ENCODE measurements around the gene RFWD3. TPM values are rescaled to one million over a fixed set of nuclear protein-coding genes. Genes with fewer than 3 reads are reported as not detected.
A peak's percentile ranks its signal among the peaks of the same experiment; 100 is the strongest.

The RFWD3 gene
- total and polyA plus RNA-seq, 2 donors: 11.6 to 29.7 TPM

DNA sequence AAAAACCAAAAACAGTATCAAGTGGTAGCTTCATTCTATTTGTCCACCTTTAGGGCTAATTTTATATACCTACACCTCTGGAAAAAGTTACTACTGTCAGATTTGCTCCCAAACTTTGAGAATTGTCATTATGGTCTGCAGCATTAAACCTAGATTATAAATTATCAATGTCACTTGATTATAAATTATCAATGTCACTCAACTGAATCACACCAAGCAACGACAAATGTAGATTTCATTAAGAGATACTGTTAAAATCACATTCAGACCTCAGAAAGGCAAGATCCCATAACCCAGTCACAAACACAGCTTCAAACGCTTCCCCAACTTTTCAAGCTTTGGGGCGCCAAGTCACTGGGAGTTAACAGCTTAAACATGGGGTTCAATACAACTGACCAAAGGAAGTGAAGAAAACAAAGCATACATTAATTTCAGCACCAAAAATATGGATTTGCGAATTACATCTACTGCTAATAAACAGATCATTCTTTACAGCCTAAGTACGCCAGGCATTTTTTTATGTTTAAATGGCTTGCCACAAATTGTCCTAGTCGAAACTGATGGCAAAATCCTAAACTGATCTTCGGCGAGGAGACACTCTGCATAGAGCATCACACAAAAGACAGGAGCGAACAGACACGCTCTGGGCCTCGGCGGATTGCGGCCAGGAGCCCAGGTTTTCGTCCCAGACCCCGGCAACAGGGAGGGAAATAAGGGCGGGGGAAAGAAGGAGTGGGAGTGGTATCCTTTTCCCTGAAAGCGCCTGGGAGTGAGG lies 60.7 kb downstream of the RFWD3 start:
- Histone ChIP-seq H3K4me3 (ENCODE audit: low read length in 2 of 2) (peak overlapping the region; percentile 83 to 85), H3K27me3 (ENCODE audit: control insufficient read depth in 2 of 2, insufficient read depth in 1 of 2, low read length in 1 of 2) (no peaks in the 10 kb centered on the region), H3K4me1 (ENCODE audit: control insufficient read depth in 2 of 2, insufficient read depth in 2 of 2, low read length in 2 of 2) (peaks cover 12 to 24% of the 10 kb centered on the region in 2 donors), H3K36me3 (ENCODE audit: control insufficient read depth in 2 of 2, insufficient read depth in 2 of 2, low read length in 1 of 2) (no peaks in the 10 kb centered on the region), H3K27ac (ENCODE audit: low read depth in 1 of 2, low read length in 1 of 2) (peak overlapping the region; percentile 97), H3K9me3 (ENCODE audit: control insufficient read depth in 2 of 2, insufficient read depth in 1 of 2, low read length in 1 of 2) (no peaks in the 10 kb centered on the region)
- peak in 1 of 9 donors; percentile 19 for DNase-seq (ENCODE audit: low read depth in 6 of 9, low spot score in 9 of 9)
- WGBS: 13% methylated on average over 17 of the region's 17 CpGs

DNA sequence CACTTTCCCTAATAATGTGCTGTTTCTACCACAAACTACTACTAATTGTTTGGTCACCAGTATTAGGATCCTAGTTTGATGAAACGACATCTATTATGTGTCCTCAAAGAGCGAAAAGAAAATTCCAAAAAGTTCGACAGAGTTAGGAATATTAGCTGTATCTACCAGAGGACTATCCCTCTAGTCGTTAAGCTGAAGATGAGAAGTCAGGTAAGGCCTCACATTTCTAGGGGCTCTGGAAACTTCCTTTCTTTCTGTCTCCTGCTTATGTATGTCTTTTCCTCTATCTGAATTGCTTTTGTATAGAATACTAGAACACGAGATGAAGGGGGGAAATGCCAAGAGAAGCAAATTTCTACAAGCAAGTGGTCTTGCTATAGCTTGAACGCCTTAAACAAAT lies 61.3 kb downstream of the RFWD3 start:
- 90% methylated on average over 6 of the region's 6 CpGs for WGBS
- Histone ChIP-seq H3K4me3 (ENCODE audit: low read length in 2 of 2) (peak overlapping the region; percentile 83 to 85), H3K27me3 (ENCODE audit: control insufficient read depth in 2 of 2, insufficient read depth in 1 of 2, low read length in 1 of 2) (no peaks in the 10 kb centered on the region), H3K4me1 (ENCODE audit: control insufficient read depth in 2 of 2, insufficient read depth in 2 of 2, low read length in 2 of 2) (peaks cover 13 to 27% of the 10 kb centered on the region in 2 donors), H3K27ac (ENCODE audit: low read depth in 1 of 2, low read length in 1 of 2) (no peak overlapping the region), H3K36me3 (ENCODE audit: control insufficient read depth in 2 of 2, insufficient read depth in 2 of 2, low read length in 1 of 2) (no peaks in the 10 kb centered on the region), H3K9me3 (ENCODE audit: control insufficient read depth in 2 of 2, insufficient read depth in 1 of 2, low read length in 1 of 2) (no peaks in the 10 kb centered on the region)
- no peak for DNase-seq (ENCODE audit: low read depth in 6 of 9, low spot score in 9 of 9)

DNA sequence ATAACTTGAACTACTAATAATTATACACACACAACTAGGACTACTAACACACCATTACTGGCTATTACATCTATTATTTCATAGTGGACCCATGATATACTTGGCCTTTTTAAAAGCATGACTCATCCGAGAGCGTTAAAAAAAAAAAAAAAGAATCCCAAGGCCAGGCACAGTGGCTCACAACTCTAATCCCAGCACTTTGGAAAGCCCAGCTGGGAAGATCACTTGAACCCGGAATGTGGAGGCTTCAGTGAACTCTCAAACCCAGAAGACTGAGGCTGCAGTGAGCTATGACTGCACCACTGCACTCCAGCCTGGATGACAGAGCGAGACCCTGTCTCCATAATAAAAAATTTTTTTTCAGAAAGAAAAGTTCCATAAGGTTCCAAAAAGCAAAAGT lies 62.8 kb downstream of the RFWD3 start:
- no peaks in the 10 kb centered on the region for H3K27me3 ChIP-seq (ENCODE audit: control insufficient read depth in 2 of 2, insufficient read depth in 1 of 2, low read length in 1 of 2)
- H3K27ac ChIP-seq (ENCODE audit: low read depth in 1 of 2, low read length in 1 of 2): no peak overlapping the region
- H3K4me3 ChIP-seq (ENCODE audit: low read length in 2 of 2): no peak overlapping the region
- peaks cover 16 to 31% of the 10 kb centered on the region in 2 donors for H3K4me1 ChIP-seq (ENCODE audit: control insufficient read depth in 2 of 2, insufficient read depth in 2 of 2, low read length in 2 of 2)
- H3K9me3 ChIP-seq (ENCODE audit: control insufficient read depth in 2 of 2, insufficient read depth in 1 of 2, low read length in 1 of 2): no peaks in the 10 kb centered on the region
- 96% methylated on average over 4 of the region's 4 CpGs for WGBS
- H3K36me3 ChIP-seq (ENCODE audit: control insufficient read depth in 2 of 2, insufficient read depth in 2 of 2, low read length in 1 of 2): peaks cover 0 to 3% of the 10 kb centered on the region in 2 donors
- DNase-seq (ENCODE audit: low read depth in 6 of 9, low spot score in 9 of 9): no peak

DNA sequence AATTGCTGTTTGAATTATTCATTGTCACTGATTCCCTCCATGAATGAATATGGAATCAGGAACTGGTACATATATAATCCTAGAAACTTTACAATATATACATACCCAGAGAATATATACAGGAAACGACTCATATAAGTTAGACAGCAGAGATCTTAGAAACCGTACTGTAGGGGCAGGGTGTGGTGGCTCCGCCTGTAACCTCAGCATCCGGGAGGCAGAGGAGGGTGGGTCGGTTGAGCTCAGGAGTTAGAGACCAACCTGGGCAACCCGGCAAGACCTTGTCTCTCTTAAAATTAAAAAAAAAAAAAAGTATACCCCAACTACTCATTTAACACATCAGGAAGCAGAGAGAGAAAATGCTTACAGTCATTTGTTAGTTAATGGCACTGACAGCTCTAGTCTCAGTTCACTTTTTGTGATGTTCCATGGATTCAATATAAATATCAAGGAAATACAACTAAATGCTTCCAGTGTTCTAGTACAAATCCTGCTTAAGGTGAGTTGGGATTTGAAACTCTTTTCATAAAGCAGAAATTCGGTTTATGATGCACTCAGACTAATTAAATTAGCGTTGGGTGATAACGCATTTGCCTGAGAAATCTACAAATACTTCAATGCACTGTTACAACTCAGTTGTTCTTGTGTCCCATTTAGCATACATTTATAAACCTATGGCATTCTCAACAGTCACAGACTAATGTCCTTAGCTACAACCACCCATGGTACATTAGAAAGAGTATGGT lies 65.4 kb downstream of the RFWD3 start:
- peaks cover 16 to 18% of the 10 kb centered on the region in 2 donors for H3K4me1 ChIP-seq (ENCODE audit: control insufficient read depth in 2 of 2, insufficient read depth in 2 of 2, low read length in 2 of 2)
- DNase-seq (ENCODE audit: low read depth in 6 of 9, low spot score in 9 of 9): peak in 7 of 9 donors; percentile 39 to 87 (median 61)

DNA sequence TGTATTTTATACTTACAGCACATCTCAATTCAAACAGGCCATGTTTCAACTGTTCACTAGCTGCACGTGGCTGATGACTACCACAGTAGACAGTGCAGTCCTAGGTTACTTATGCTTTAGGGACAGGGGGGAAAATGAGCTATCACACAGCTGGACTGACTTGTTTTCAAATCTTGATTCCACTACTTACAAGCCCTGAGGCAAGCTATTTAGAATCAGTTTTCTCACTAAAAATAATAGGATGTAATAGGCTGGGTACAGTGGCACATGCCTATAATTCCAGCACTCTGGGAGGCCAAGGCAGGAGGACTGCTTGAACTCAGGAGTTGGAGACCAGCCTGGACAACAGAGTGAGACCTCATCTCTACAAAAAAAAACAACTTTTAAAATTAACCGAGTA lies 70.1 kb downstream of the RFWD3 start:
- DNase-seq (ENCODE audit: low read depth in 6 of 9, low spot score in 9 of 9): no peak
- H3K36me3 ChIP-seq (ENCODE audit: control insufficient read depth in 2 of 2, insufficient read depth in 2 of 2, low read length in 1 of 2): peaks cover 8 to 11% of the 10 kb centered on the region in 2 donors
- peaks cover 9 to 11% of the 10 kb centered on the region in 2 donors for H3K4me1 ChIP-seq (ENCODE audit: control insufficient read depth in 2 of 2, insufficient read depth in 2 of 2, low read length in 2 of 2)
- 96% methylated on average over 2 of the region's 2 CpGs for WGBS
- no peak overlapping the region for H3K27ac ChIP-seq (ENCODE audit: low read depth in 1 of 2, low read length in 1 of 2)
- no peaks in the 10 kb centered on the region for H3K9me3 ChIP-seq (ENCODE audit: control insufficient read depth in 2 of 2, insufficient read depth in 1 of 2, low read length in 1 of 2)
- no peak overlapping the region for H3K4me3 ChIP-seq (ENCODE audit: low read length in 2 of 2)
- H3K27me3 ChIP-seq (ENCODE audit: control insufficient read depth in 2 of 2, insufficient read depth in 1 of 2, low read length in 1 of 2): no peaks in the 10 kb centered on the region

More for the DNA sequence above, 65.4 kb downstream of the RFWD3 start:
- Histone ChIP-seq H3K4me3 (ENCODE audit: low read length in 2 of 2) (no peak overlapping the region), H3K27me3 (ENCODE audit: control insufficient read depth in 2 of 2, insufficient read depth in 1 of 2, low read length in 1 of 2) (no peaks in the 10 kb centered on the region), H3K9me3 (ENCODE audit: control insufficient read depth in 2 of 2, insufficient read depth in 1 of 2, low read length in 1 of 2) (no peaks in the 10 kb centered on the region), H3K36me3 (ENCODE audit: control insufficient read depth in 2 of 2, insufficient read depth in 2 of 2, low read length in 1 of 2) (peaks cover 7 to 8% of the 10 kb centered on the region in 2 donors), H3K27ac (ENCODE audit: low read depth in 1 of 2, low read length in 1 of 2) (peak overlapping the region; percentile 20 to 54)
- 34% methylated on average over 9 of the region's 9 CpGs for WGBS

DNA sequence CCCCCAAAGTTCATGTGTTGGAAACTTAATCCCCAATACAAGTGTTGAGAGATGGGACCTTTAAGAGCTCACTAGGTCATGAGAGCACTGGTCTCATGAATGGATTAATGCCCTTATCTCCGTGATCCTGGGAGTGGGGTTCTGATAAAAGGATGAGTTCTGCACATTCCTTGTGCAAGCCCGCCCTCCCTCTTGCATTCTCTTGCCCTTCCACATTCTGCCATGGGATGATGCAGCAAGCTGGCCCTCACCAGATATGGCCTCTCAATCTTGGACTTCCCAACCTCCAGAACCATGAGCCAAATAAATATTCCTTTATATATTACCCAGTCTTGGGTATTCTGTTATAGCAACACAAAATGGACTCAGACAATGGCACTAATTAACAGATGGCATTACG lies 73.8 kb downstream of the RFWD3 start:
- no peak for DNase-seq (ENCODE audit: low read depth in 6 of 9, low spot score in 9 of 9)
- peaks cover 8 to 9% of the 10 kb centered on the region in 2 donors for H3K36me3 ChIP-seq (ENCODE audit: control insufficient read depth in 2 of 2, insufficient read depth in 2 of 2, low read length in 1 of 2)
- no peaks in the 10 kb centered on the region for H3K27me3 ChIP-seq (ENCODE audit: control insufficient read depth in 2 of 2, insufficient read depth in 1 of 2, low read length in 1 of 2)
- WGBS: 97% methylated on average over 3 of the region's 3 CpGs
- no peak overlapping the region for H3K27ac ChIP-seq (ENCODE audit: low read depth in 1 of 2, low read length in 1 of 2)
- no peaks in the 10 kb centered on the region for H3K4me1 ChIP-seq (ENCODE audit: control insufficient read depth in 2 of 2, insufficient read depth in 2 of 2, low read length in 2 of 2)
- no peaks in the 10 kb centered on the region for H3K9me3 ChIP-seq (ENCODE audit: control insufficient read depth in 2 of 2, insufficient read depth in 1 of 2, low read length in 1 of 2)
- H3K4me3 ChIP-seq (ENCODE audit: low read length in 2 of 2): no peak overlapping the region

DNA sequence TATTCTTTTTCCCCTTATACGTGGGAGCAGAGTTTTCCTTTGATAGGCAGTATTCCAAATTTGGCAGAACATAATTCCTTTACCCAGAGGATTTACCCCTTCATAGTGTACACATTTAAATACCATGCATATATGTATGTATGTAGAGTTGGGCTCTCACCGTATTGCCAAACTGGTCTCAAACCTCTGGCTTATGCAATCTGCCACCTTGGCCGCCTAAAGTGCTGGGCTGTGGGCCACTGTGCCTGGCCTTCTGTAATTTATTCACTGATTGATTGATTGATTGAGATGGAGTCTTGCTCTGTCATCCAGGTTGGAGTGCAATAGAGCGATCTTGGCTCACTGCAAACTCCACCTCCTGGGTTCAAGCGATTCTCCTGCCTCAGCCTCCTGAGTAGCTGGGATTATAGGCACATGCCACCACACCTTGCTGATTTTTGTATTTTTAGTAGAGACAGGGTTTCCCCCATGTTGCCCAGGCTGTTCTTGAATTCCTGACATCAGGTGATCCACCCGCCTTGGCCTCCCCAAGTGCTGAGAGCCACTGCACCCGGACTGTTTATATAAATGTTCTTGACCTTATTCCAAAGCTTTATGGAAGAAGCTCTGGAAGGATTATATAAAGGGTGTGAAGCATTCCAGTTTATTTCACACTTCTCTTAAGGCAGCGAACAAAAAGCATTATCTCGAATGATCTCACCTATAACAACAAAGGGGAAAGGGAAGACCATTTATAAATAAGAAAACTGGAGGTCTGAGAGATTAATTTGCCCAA lies 74.6 kb downstream of the RFWD3 start:
- Histone ChIP-seq H3K4me1 (ENCODE audit: control insufficient read depth in 2 of 2, insufficient read depth in 2 of 2, low read length in 2 of 2) (no peaks in the 10 kb centered on the region), H3K27me3 (ENCODE audit: control insufficient read depth in 2 of 2, insufficient read depth in 1 of 2, low read length in 1 of 2) (no peaks in the 10 kb centered on the region), H3K4me3 (ENCODE audit: low read length in 2 of 2) (no peak overlapping the region), H3K36me3 (ENCODE audit: control insufficient read depth in 2 of 2, insufficient read depth in 2 of 2, low read length in 1 of 2) (peaks cover 3 to 5% of the 10 kb centered on the region in 2 donors), H3K27ac (ENCODE audit: low read depth in 1 of 2, low read length in 1 of 2) (no peak overlapping the region), H3K9me3 (ENCODE audit: control insufficient read depth in 2 of 2, insufficient read depth in 1 of 2, low read length in 1 of 2) (no peaks in the 10 kb centered on the region)
- no peak for DNase-seq (ENCODE audit: low read depth in 6 of 9, low spot score in 9 of 9)
- 87% methylated on average over 9 of the region's 9 CpGs for WGBS

DNA sequence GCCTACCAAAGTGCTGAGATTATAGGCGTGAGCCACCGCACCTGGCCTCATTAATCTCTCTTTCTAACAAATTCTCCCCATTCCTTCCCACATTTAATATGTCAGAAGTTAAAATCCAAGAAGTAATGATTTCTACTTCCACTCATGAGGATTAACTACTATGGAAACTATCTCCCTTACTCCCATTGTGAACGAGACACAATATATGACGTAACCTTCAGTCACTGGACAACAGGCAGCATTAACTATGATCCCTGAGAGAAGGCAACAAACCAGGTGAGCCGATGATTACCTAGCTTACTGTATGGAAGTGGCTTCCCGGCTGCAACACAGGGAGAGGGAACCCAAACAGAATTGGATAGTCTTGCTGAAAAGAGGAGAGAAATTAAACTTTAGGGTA lies 79.7 kb downstream of the RFWD3 start:
- H3K4me3 ChIP-seq (ENCODE audit: low read length in 2 of 2): no peak overlapping the region
- no peak overlapping the region for H3K27ac ChIP-seq (ENCODE audit: low read depth in 1 of 2, low read length in 1 of 2)
- DNase-seq (ENCODE audit: low read depth in 6 of 9, low spot score in 9 of 9): no peak
- WGBS: 83% methylated on average over 6 of the region's 6 CpGs
- H3K9me3 ChIP-seq (ENCODE audit: control insufficient read depth in 2 of 2, insufficient read depth in 1 of 2, low read length in 1 of 2): no peaks in the 10 kb centered on the region
- no peaks in the 10 kb centered on the region for H3K4me1 ChIP-seq (ENCODE audit: control insufficient read depth in 2 of 2, insufficient read depth in 2 of 2, low read length in 2 of 2)
- H3K27me3 ChIP-seq (ENCODE audit: control insufficient read depth in 2 of 2, insufficient read depth in 1 of 2, low read length in 1 of 2): no peaks in the 10 kb centered on the region
- H3K36me3 ChIP-seq (ENCODE audit: control insufficient read depth in 2 of 2, insufficient read depth in 2 of 2, low read length in 1 of 2): no peaks in the 10 kb centered on the region
